Neural progenitor cell (in vitro differentiated cells): Measurements from ENCODE around the gene THAP5.

Source experiments
- CTCF ChIP-seq: fragments of 200-600 bp; sonication (generic); IDR thresholded peaks from 2 replicates; pipeline ENCODE4 v1.5.1; 2017; ENCODE audit warnings: antibody characterized with exemption, mild to moderate bottlenecking
- EZH2phosphoT487 ChIP-seq: fragments of 200-600 bp; sonication (generic); IDR thresholded peaks from 2 replicates; pipeline ENCODE4 v1.6.1; 2017; ENCODE audit warnings: antibody characterized with exemption

GRCh38 chr7:108557617-108558016 is 11.9 kb downstream of the THAP5 start:
- no peak for TF ChIP-seq CTCF
- no peak for TF ChIP-seq EZH2phosphoT487
